ENCODE results near the gene PNMA6A.
"Not testable (repeated sequence)": the region's sequence is repeated elsewhere in the genome, so short reads cannot be mapped to it uniquely, and the experiment has no call there.

The PNMA6A gene

DNA sequence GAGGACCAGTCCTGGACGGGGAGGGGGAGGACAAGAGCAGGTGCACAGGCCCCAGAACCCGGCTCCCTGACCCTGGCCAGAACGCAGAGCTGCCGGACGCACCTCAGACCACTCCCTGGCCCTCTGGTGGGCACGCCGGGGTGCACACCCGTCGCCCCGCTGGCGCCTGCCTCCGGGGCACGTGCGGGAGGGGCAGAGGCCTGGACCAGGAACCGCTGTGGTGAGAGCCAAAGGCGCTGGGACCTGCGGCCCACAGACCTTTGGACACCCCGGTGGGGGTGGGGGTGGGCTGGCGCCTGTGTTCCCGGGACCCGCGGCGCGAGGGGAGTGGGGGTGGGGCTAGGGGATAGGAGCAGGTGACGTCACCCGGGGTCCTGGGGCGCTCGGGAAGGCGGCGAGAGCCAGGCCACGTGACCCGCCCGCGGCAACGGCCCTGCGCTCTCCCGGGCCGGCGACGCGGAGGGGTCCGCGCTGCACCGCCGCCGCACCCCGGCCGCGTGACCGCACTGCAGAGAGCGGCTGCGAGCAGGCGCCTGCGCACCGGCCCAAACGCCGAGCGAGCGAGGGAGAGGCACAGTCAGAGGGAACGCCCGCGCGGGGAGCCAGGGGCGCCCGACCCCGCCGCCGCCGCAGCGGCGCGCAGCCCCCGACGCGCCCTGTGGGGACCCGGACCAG lies at the start of gene PNMA6A:
TSS of gene PNMA6A (plus strand) at position 546 of the 675 bp plus-strand sequence. CDS start 609 bp downstream, outside the sequence.
- DNase-seq (ENCODE audit: low read depth in 3 of 3) = not testable (repeated sequence)

DNA sequence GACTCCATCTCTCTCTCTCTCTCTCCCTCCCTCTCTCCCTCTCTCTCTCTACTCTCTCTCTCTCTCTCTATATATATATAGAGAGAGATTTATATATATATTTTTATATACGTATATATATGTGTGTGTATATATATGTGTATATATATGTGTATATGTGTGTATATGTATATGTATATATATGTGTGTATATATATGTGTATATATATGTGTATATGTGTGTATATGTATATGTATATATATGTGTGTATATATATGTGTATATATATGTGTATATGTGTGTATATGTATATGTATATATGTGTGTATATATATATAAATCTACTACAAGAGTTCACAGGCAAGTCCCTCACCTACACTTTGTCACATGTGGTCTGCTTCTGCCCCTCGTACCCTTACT lies 45.8 kb upstream of the PNMA6A start:
- DNase-seq (ENCODE audit: low read depth in 3 of 3) = not testable (repeated sequence)

GRCh38 chrX:153028487-153028886 lies 43.8 kb upstream of the PNMA6A start:
- DNase-seq (ENCODE audit: low read depth in 3 of 3) = not testable (repeated sequence)

GRCh38 chrX:153029162-153029561 lies 43.1 kb upstream of the PNMA6A start:
- no peak for DNase-seq (ENCODE audit: low read depth in 3 of 3)

DNA sequence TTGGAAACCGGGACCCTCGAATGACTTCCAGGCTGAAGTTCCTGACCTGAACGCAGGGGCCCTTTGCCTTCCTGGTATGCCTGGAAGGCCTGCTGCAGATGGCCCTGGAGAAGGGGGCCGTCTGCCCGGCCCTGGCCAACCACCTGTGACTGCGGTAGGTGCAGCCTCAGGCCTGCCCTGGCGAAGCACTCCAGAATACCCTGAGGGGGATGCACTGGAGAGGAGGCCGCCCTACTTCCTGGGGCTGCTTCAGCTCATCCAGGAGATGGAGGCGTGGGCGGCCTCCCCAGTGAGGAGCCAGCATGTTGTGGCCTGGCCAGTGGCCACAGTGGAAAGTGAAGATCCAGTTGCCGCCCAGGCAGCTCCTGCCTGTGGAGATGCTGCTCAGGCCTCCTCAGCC lies 42.4 kb upstream of the PNMA6A start:
- DNase-seq (ENCODE audit: low read depth in 3 of 3) = no peak

DNA sequence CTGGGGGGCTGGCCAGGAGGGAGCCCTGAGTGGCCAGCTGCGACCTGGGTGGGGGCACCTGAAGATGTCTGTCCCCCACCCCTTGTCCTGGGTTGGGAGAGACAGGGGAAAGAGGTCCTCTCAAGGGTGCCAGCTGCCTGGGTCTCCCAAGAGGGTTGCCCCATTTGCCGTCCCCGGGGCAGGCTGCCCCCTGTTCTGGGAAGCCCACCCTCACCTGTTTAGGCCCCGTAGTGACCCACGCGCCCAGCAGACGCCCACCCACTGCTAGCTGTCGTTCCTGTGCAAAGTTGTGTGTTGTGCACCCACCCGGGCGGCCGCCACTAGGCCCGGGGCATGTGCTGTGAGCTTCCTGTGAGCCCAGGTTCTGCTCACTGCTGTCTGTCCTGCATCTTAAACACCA lies 41.5 kb upstream of the PNMA6A start:
- DNase-seq (ENCODE audit: low read depth in 3 of 3) = no peak

DNA sequence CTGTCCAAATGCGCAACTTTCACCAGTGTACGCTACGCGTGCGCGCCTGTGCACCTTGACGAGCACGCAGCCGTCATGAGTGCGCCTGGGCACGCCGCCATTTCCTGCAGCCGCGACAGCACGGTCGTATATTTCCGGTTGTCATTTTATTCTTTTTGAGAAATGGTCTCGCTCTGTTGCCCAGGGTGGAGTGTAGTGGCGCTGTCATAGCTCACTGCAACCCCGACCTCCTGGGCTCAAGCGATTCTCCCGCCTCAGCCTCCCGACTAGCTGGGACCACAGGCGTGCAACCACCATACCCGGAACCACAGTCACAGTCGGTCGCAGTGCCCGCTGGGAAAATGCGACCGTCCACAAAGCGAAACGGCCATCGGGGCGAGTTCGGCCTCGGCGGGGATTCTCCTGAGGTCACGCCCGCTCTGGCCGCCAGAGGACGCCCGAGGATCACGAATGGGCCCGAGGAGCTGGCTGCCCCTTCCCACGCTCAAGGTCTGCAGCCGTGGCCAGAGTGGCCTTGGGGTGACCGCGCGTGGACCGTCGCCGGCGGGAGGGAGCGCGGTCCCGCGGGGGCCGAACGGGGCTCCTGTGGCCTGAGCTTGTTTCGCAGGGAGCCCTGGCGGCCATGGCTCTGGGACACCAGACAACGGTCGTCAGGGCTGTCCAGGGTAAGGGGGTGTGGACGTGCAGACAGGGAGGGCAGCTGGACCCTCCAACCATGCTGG lies 39.7 kb upstream of the PNMA6A start:
- DNase-seq (ENCODE audit: low read depth in 3 of 3) = peak; percentile 40 to 57 (median 42)

DNA sequence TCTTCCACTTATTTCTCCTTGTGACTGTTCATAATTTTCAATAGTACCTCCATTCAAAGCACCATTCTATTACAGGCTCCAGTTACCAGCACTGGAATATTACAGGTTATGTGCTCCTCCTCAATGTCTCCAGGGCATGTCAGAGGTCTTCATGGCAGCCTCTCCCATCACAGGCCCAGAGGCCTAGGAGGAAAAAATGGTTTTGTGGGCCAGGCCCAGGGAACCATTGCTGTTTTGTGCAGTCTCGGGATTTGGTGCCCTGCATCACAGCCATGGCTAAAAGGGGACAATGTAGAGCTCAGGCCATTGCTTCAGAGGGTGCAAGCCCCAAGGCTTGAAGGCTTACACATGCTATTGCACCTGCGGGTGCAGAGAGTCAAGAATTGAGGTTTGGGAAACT lies 23.2 kb upstream of the PNMA6A start:
- DNase-seq (ENCODE audit: low read depth in 3 of 3) = no peak

- DNase-seq (ENCODE audit: low read depth in 3 of 3) = no peak
These were observed 19.7 kb upstream of the PNMA6A start for GRCh38 chrX:153052534-153052933.

DNA sequence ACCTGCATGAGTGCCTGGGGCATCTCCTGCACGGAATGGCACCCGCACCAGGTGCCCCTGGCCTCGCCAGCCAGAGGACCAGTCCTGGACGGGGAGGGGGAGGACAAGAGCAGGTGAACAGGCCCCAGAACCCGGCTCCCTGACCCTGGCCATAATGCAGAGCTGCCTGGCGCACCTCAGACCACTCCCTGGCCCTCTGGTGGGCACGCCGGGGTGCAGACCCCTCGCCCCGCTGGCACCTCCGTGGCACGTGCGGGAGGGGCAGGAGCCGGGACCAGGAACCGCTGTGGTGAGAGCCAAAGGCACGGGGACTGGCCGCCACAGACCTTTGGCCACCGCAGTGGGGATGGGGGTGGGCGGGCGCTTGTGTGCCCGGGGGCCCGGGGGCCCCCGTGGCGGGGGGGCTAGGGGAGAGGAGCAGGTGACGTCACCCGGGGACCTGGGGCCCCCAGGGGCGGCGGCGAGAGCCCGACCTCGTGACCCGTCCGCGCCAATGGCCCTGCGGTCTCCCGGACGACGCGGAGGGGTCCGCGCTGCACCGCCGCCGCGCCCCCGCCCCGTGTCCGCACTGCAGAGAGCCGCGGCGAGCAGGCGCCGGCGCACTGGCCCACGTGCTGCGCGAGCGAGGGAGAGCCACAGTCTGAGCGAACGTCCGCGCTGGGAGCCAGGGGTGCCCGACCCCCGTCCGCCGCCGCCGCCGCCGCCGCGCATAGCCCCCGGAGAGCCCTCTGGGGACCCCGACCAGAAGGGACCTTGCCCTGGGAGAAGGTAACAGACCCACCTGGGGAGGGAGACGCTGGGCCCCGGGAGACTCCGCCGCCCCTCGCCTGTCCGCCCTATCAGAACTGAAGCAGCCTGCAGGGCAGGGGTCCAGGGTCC lies 16.1 kb upstream of the PNMA6A start, which contains the start of gene PNMA3:
TSS of gene PNMA3 (plus strand) at position 600 of the 879 bp plus-strand sequence. CDS start 586 bp downstream, outside the sequence.
- no peak for DNase-seq (ENCODE audit: low read depth in 3 of 3)

DNA sequence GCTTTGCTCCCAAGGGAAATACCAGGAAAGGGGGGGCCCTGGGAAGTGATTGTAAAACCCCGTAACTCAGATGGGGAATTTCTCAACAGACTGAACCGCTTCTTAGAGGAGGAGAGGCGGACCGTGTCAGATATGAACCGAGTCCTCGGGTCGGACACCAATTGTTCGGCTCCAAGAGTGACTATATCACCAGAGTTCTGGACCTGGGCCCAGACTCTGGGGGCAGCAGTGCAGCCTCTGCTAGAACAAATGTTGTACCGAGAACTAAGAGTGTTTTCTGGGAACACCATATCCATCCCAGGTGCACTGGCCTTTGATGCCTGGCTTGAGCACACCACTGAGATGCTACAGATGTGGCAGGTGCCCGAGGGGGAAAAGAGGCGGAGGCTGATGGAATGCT lies 15.0 kb upstream of the PNMA6A start:
- DNase-seq (ENCODE audit: low read depth in 3 of 3) = no peak

- DNase-seq (ENCODE audit: low read depth in 3 of 3) = no peak
These were observed 12.8 kb upstream of the PNMA6A start for GRCh38 chrX:153059191-153060094.

DNA sequence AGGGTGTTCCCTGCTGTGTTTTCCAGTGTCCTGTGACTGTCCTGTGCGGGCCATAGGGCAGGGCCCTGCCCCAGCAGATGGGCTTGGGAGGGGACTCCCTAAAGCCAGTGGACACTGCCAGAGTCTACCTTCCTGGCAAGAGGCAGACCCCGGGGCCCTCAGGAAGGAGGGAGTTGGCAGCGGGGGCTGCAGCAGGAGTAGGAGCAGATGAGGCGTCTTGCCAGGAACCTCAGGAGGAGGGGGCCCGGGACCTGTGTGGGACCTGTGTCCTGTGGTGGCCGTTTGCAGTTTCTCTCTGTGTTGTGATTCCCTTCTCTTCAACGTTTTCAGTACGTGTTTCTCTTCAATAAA lies 12.2 kb upstream of the PNMA6A start:
- DNase-seq (ENCODE audit: low read depth in 3 of 3) = no peak

DNA sequence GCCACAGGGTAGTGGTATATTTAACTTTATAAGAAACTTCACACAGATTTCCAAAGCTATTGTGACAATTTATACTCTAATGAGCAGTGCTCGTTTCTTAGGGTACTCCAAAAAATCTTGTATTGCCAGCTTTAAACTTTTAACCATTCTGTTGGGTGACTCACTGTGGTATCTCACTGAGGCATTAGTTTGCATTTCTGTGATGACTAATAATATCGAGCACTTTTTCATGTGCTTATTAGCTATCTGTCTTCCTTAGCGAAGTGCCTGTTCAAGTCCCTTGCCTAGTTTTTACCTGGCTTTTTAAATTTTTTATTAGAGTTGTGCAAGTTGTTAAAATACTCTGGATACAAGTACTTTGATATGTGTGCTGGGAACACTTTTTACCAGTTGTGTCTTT lies 10.5 kb upstream of the PNMA6A start:
- no peak for DNase-seq (ENCODE audit: low read depth in 3 of 3)

DNA sequence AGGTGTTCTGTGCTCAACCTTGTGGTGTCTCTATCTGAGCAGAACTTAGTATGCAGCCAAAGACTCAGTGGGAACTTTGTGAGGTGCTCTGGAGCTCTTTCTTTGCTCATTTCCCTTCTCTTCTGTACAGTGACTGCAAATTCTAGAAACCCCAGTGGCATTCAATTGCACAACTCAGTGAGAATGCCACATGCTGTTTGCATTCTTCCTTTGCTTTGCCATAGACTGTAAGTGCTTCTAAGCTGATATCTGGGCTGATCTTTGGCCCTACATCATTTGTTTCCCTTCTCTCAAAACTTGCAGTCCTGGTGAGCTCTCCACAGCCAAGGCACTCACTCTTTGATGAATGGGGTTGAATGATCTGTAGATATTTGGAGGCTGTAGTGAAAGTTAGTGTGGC lies 8.9 kb upstream of the PNMA6A start:
- no peak for DNase-seq (ENCODE audit: low read depth in 3 of 3)

- DNase-seq (ENCODE audit: low read depth in 3 of 3) = no peak
These were observed 8.2 kb upstream of the PNMA6A start for GRCh38 chrX:153064061-153064460.

- no peak for DNase-seq (ENCODE audit: low read depth in 3 of 3)
These were observed 6.9 kb upstream of the PNMA6A start for GRCh38 chrX:153065389-153065788.

- not testable (repeated sequence) for DNase-seq (ENCODE audit: low read depth in 3 of 3)
These were observed 5.9 kb upstream of the PNMA6A start for GRCh38 chrX:153066402-153066801.

DNA sequence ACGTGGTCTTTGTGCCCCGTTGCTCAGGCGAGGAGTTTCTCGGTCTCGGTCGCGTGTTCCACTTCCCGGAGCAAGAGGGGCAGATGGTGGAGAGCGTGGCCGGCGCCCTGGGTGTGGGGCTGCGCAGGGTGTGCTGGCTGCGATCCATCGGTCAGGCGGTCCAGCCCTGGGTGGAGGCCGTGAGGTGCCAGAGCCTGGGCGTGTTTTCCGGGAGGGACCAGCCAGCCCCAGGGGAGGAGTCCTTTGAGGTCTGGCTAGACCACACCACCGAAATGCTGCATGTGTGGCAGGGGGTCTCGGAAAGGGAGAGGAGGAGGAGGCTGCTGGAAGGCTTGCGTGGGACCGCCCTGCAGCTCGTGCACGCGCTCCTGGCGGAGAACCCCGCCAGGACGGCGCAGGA lies 1.1 kb downstream of the PNMA6A start:
- not testable (repeated sequence) for DNase-seq (ENCODE audit: low read depth in 3 of 3)

DNA sequence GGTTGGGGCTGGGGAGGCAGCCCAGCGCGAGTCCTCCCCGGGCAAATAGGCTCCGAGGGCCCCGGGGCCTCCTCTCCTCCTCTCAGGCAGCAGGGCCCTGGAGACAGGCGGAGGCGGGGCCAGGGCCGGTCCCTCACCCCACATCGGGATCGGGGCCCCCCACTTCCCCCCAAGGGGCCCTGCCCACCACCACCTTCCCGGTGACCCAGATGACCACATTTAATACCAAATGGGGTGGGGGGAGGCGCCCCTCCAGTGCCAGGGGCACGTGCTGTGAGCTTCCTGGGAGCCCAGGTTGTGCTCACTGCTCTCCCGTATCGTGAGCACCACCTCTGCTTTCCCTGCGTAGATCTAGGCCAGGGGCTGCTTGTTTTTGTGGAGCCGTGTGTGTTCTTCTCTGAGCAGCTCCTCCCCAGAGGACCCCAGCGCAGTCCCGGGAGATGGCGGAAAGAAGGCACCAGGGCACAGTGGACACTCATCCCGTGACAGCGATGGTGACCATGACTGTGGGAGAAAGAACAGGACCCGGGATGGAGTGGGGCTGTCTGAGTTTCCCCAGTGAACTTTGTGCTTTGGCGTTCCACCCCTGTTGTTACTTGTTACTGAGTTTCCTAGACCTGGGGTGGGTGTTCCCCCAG lies 2.1 kb downstream of the PNMA6A start:
- no peak for DNase-seq (ENCODE audit: low read depth in 3 of 3)

DNA sequence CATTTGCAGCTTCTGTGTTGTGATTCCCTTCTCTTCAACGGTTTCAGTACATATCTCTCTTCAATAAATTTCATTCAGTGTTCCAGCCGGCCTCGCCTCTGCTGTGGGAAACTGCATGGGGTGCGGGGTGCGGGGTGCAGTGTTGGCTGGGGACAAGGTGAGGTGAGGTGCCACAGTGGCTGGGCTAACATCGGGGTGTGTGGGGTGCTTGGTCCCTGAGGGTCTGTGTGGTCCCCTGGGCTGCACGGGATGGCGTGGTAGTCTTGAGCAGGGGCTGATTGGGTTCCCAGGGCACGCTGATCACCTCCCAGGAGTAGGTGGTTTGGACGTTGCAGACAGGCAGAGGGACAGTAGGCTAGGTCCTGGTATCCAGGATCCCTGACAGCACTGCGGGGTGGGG lies 2.7 kb downstream of the PNMA6A start:
- no peak for DNase-seq (ENCODE audit: low read depth in 3 of 3)

Measured in stimulated activated CD4-positive, alpha-beta T cell treated with anti-CD3 and anti-CD28 coated beads, TNF-alpha, amount 100 ng/mL, for 24 hours (primary cell).